A673 (cell line): ENCODE results near the gene FAM174C. TPM values are rescaled to one million over a fixed set of nuclear protein-coding genes. Genes with fewer than 3 reads are reported as not detected.

Source experiments
- Bru-seq: library from RNA; stranded (reverse); fragments of 400-500 nt; gene quantifications from one replicate; lab custom pipeline; 2021; lab: Mats Ljungman, UMichigan
- BruChase-seq, 2 experiments: library from RNA; stranded (reverse); fragments of 400-500 nt; gene quantifications; one replicate each; lab custom pipeline; 2021; lab: Mats Ljungman, UMichigan
- BruUV-seq: library from RNA; stranded (reverse); fragments of 400-500 nt; replicated peaks from 2 replicates; lab custom pipeline; 2021; lab: Mats Ljungman, UMichigan
- CTCF ChIA-PET: fragments of 300-600 bp; sonication (Branson Sonifier 250); formaldehyde crosslinking; loops from one replicate; lab custom pipeline; 2022; ENCODE audit warnings: antibody characterized with exemption; lab: Charles Lee
- POLR2A ChIA-PET: fragments of 300-600 bp; sonication (Branson Sonifier 250); formaldehyde crosslinking; loops from one replicate; lab custom pipeline; 2022; ENCODE audit warnings: antibody characterized with exemption; ENCODE audit not compliant: low non-redundant PET; lab: Charles Lee
- DNase-seq: peaks from one replicate; pipeline ENCODE4 v3.0.0-alpha.2; 2015; ENCODE audit warnings: low spot score
- H3K27ac ChIP-seq: fragments of 200-600 bp; sonication (generic); 2 replicates; pipeline ENCODE4 v1.5.1; 2016; ENCODE audit warnings: mixed run types, low read depth, mild to moderate bottlenecking, mixed read lengths, antibody characterized with exemption, low read length; ENCODE audit not compliant: poor library complexity, severe bottlenecking
- H3K27me3 ChIP-seq: fragments of 200-600 bp; sonication (generic); replicated peaks from 2 replicates; pipeline ENCODE4 v1.6.1; 2017; ENCODE audit warnings: mixed run types, low read depth, mild to moderate bottlenecking, mixed read lengths, antibody characterized with exemption, low read length; ENCODE audit not compliant: insufficient read depth, poor library complexity
- H3K36me3 ChIP-seq: fragments of 200-600 bp; sonication (generic); 2 replicates; pipeline ENCODE4 v1.6.1; 2016; ENCODE audit warnings: mixed run types, mild to moderate bottlenecking, mixed read lengths, antibody characterized with exemption, low read length; ENCODE audit not compliant: insufficient read depth, poor library complexity, severe bottlenecking
- H3K4me1 ChIP-seq: fragments of 200-600 bp; sonication (generic); 2 replicates; pipeline ENCODE4 v1.6.1; 2017; ENCODE audit warnings: mixed run types, mild to moderate bottlenecking, mixed read lengths, antibody characterized with exemption, low read length; ENCODE audit not compliant: insufficient read depth, poor library complexity, severe bottlenecking
- H3K4me3 ChIP-seq: fragments of 200-600 bp; sonication (generic); 2 replicates; pipeline ENCODE4 v1.5.1; 2016; ENCODE audit warnings: low read depth, mixed run types, mild to moderate bottlenecking, mixed read lengths, low read length; ENCODE audit not compliant: poor library complexity, severe bottlenecking
- H3K9me3 ChIP-seq: fragments of 200-600 bp; sonication (generic); 2 replicates; pipeline ENCODE4 v1.6.1; 2016; ENCODE audit warnings: mixed run types, low read depth, mild to moderate bottlenecking, mixed read lengths, antibody characterized with exemption, low read length; ENCODE audit not compliant: poor library complexity, severe bottlenecking
- CTCF ChIP-seq: fragments of 300-800, 200-600 bp; sonication (generic); conservative IDR thresholded peaks from 2 replicates; pipeline ENCODE4 v1.5.1; 2017; ENCODE audit warnings: low read depth, mild to moderate bottlenecking, antibody characterized with exemption, low read length, moderate library complexity, mixed read lengths
- EZH2 ChIP-seq: fragments of 200-600 bp; sonication (generic); IDR thresholded peaks from 2 replicates; pipeline ENCODE4 v1.6.1; 2017; ENCODE audit warnings: borderline replicate concordance, low read depth, mild to moderate bottlenecking, mixed read lengths, antibody characterized with exemption, low read length; ENCODE audit not compliant: poor library complexity, severe bottlenecking
- intact Hi-C: fragments of 100-400 bp; cut with micrococcal nuclease; formaldehyde crosslinking; loops from one replicate; pipeline ENCODE4 v1.10.0; 2022; ENCODE audit not compliant: unreplicated experiment
- long read RNA-seq: library from polyadenylated mRNA; stranded (forward); transcript quantifications from one replicate; pipeline ENCODE4 v2.0.0, GENCODE V29; 2022
- total RNA-seq: library from RNA; stranded (reverse); gene quantifications from 2 replicates; pipeline ENCODE4 v1.2.3, GENCODE V29; 2021

The FAM174C gene
- 69.4 and 88.6 TPM in 2 replicates for total RNA-seq
- Bru-seq, nascent RNA = percentile 61 among the genes with signal in this experiment
- BruChase-seq, experiment 1, labeled RNA remaining after a 2-hour chase = percentile 54 among the genes with signal in this experiment
- BruChase-seq, experiment 2, labeled RNA remaining after a 6-hour chase = percentile 75 among the genes with signal in this experiment
- long read RNA-seq, transcript C19orf24-201 (3 exons, 983 nt) = major isoform, 62 of 77 reads
- long read RNA-seq, transcript C19orf24-202 (3 exons, 668 nt) = minor isoform, 10 of 77 reads
- long read RNA-seq, partial matches to known transcripts = 4 of 77 reads
- long read RNA-seq, other reads (novel, unspliced or antisense) = 0 of 77 reads

- CTCF ChIA-PET = interaction anchor here (1.0 kb wide), 2 partner anchors 9 to 31 kb away, joined by 3 read pairs; no protein-coding TSS in a partner anchor
- no TSS peak for BruUV-seq
- peak; percentile 99 for DNase-seq
- no peaks in the 10 kb centered on the region for H3K27me3 ChIP-seq
- intact Hi-C loops = loop anchor here (10.0 kb wide), 2 partner anchors 169 to 319 kb away; partner anchors contain the start of gene MBD3
- POLR2A ChIA-PET = no interaction called here
- H3K9me3 ChIP-seq = no peaks in the 10 kb centered on the region
- H3K36me3 ChIP-seq = peaks cover 53% of the 10 kb centered on the region
- peaks cover 51% of the 10 kb centered on the region for H3K4me1 ChIP-seq
- peak within 1 kb of the TSS; percentile 69 for H3K4me3 ChIP-seq
- H3K27ac ChIP-seq = peak within 1 kb of the TSS; percentile 99
- no peak for TF ChIP-seq CTCF
- TF ChIP-seq EZH2 = no peak
Measured at GRCh38 chr19:1275260-1275975, at the start of gene FAM174C. TSS of gene FAM174C (plus strand) at chr19:1275530. CDS start at chr19:1275550, 20 bp downstream.

DNA sequence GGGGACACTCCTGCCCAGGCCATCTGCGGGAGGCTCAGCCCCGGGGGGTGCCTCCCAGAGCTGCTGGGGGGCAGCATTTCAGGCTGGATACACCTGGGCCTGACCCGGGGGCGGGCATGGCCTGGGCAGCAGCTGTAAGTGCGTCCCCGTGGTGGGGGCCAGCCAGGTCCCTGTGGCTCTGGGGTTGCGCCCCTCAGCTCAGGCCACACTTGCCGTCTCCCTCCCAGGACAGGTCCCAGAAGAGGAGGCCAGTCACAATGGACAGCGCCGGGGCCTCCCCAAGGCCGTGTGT, 49.2 kb upstream of the FAM174C start:
- intact Hi-C loops = no loop called here
- BruUV-seq = no TSS peak
- CTCF ChIA-PET = no interaction called here
- POLR2A ChIA-PET = no interaction called here
- Histone ChIP-seq H3K27ac (no peak overlapping the region), H3K27me3 (no peaks in the 10 kb centered on the region), H3K36me3 (peaks cover 28% of the 10 kb centered on the region), H3K4me3 (no peak overlapping the region), H3K4me1 (no peaks in the 10 kb centered on the region), H3K9me3 (no peaks in the 10 kb centered on the region)
- no peak for DNase-seq
- TF ChIP-seq EZH2 (no peak), CTCF (no peak)

DNA sequence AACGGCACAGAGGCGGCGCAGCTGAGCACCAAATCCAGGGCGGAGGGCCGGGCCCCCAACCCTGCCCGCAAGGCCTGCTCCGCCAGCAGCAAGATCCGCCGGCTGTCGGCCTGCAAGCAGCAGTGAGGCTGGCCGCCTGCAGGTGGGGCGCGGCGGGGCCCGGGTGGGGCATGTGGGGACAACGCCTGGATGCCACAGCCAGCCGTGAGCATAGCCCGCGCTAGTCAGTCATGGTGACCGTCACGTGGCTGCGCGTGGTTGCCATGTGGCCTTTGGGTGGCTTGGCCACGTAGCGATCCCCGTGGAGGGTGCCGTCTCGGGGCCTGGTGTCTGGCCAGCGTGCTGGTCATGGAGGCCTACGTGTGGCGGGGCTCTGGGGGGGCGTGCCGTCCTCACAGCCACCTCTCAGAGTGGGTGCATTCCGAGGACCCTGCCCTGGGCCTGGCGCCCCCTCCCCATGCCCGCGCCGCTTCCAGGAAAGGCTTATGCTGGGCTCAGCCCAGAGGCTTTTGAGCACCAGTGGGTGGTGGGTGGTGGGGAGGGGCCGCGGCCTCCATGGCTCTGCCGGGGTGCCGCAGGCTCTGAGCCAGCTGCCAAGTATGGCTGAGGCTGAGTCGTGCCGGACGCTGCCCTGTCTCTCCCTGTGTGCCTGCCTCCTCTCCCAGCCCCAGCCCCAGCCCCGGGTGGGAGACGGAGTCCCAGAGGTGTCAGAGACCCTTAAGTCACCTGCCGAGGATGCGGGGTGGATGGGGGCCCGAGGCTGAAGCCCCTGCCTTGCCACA, 48.6 kb upstream of the FAM174C start:
- CTCF ChIA-PET = no interaction called here
- no TSS peak for BruUV-seq
- TF ChIP-seq EZH2 (no peak), CTCF (no peak)

More for the DNA sequence above, 48.6 kb upstream of the FAM174C start:
- Histone ChIP-seq H3K36me3 (peaks cover 22% of the 10 kb centered on the region), H3K27me3 (no peaks in the 10 kb centered on the region), H3K27ac (no peak overlapping the region), H3K4me3 (no peak overlapping the region), H3K9me3 (no peaks in the 10 kb centered on the region), H3K4me1 (no peaks in the 10 kb centered on the region)
- POLR2A ChIA-PET = no interaction called here
- intact Hi-C loops = no loop called here
- no peak for DNase-seq
